ENCODE results near the gene MBD1.
"Not testable (repeated sequence)": the region's sequence is repeated elsewhere in the genome, so short reads cannot be mapped to it uniquely, and the experiment has no call there.

Gene MBD1

GRCh38 chr18:50281295-50281971 lies at the start of gene MBD1:
Gene MBD1, minus strand, starts transcription at chr18:50281523. Its CDS starts 1,531 bp downstream, at chr18:50279992.
- peak; percentile 91 for DNase-seq

GRCh38 chr18:50330176-50330575 lies 48.9 kb upstream of the MBD1 start:
- no peak for DNase-seq

- DNase-seq, result no peak
These were observed 46.7 kb upstream of the MBD1 start for GRCh38 chr18:50327983-50328382.

- no peak for DNase-seq
These were observed 39.4 kb upstream of the MBD1 start for GRCh38 chr18:50320719-50321118.

- no peak for DNase-seq
These were observed 34.0 kb upstream of the MBD1 start for GRCh38 chr18:50315100-50315871.

GRCh38 chr18:50313873-50314460 lies 32.6 kb upstream of the MBD1 start:
- DNase-seq, result no peak

GRCh38 chr18:50313031-50313607 lies 31.8 kb upstream of the MBD1 start:
- DNase-seq, result no peak

- no peak for DNase-seq
These were observed 31.1 kb upstream of the MBD1 start for GRCh38 chr18:50312296-50313030.

- DNase-seq, result no peak
These were observed 30.3 kb upstream of the MBD1 start for GRCh38 chr18:50311650-50312049.

GRCh38 chr18:50310080-50310479 lies 28.8 kb upstream of the MBD1 start:
- no peak for DNase-seq

- DNase-seq, result not testable (repeated sequence)
These were observed 27.5 kb upstream of the MBD1 start for GRCh38 chr18:50308851-50309250.

GRCh38 chr18:50307738-50308470 lies 26.6 kb upstream of the MBD1 start:
- peak; percentile 71 for DNase-seq

- no peak for DNase-seq
These were observed 26.0 kb upstream of the MBD1 start for GRCh38 chr18:50307400-50307737.

- DNase-seq, result peak; percentile 92
These were observed 25.6 kb upstream of the MBD1 start for GRCh38 chr18:50306944-50307343.

- no peak for DNase-seq
These were observed 19.8 kb upstream of the MBD1 start for GRCh38 chr18:50301074-50301473.

GRCh38 chr18:50299626-50300388 lies 18.5 kb upstream of the MBD1 start:
- DNase-seq, result no peak

GRCh38 chr18:50298443-50299284 lies 17.3 kb upstream of the MBD1 start:
- no peak for DNase-seq

GRCh38 chr18:50297621-50298442 lies 16.5 kb upstream of the MBD1 start:
- DNase-seq, result peak; percentile 1

- DNase-seq, result no peak
These were observed 11.7 kb upstream of the MBD1 start for GRCh38 chr18:50293039-50293438.

- no peak for DNase-seq
These were observed 7.8 kb upstream of the MBD1 start for GRCh38 chr18:50289108-50289443.

Measured in NCI-H226 (cell line).